Measurements from ENCODE around the gene MS4A6A. TPM values are rescaled to one million over a fixed set of nuclear protein-coding genes. Genes with fewer than 3 reads are reported as not detected.
"Not testable (repeated sequence)": the region's sequence is repeated elsewhere in the genome, so short reads cannot be mapped to it uniquely, and the experiment has no call there.

The MS4A6A gene
- polyA plus RNA-seq, 3 donors = 17.0 to 21.0 (median 17.5) TPM

DNA sequence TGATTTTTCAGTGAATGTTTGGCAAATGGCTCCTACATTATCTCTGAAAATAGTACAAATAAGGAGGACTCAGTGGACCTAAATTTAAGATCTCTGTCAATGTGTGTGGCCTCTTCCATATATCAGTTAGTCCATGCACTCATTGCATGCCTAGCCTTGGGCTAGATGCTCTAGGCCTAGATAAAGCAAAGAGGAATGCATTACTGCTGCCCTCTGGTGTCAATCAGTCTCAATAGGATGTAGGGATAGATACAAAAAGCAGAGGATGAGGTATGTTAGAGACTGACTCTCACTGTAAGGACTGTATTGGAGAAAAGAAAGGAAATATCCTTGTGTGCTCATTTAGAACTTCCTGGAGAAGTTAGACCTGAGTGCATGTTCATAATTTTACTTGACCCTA, 52.4 kb downstream of the MS4A6A start:
- no peak for DNase-seq (ENCODE audit: low read depth in 3 of 3, low spot score in 2 of 3)

DNA sequence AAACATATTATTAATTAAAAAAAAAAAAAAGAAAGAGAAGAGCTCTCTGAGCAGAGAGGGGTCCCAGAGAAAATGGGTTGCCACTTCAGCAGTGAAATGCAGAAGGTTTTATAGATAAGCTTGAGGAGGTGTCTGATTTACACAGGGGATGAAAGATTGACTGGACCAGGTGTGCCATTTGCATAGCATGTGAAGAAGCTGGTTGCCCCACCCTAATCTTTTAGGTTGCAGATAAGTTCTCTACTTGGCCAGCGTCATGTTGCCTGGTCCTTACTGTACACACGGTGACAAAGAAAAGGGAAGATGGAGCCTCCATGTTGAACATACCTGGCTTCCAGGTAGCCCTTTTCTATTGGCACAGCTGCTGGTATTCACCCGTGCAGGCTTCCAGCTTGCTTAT, 53.0 kb downstream of the MS4A6A start:
- no peak for DNase-seq (ENCODE audit: low read depth in 3 of 3, low spot score in 2 of 3)

DNA sequence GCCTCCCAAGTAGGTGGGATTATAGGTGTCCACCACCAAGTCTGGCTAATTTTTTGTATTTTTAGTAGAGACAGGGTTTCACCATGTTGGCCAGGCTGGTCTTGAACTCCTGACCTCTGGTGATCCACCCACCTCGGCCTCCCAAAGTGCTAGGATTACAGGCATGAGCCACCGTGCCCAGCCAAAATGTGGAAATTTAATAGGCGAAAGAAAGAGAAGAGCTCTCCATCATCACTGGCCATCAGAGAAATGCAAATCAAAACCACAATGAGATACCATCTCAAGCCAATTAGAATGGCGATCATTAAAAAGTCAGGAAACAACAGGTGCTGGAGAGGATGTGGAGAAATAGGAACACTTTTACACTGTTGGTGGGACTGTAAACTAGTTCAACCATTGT, 54.0 kb downstream of the MS4A6A start:
- not testable (repeated sequence) for DNase-seq (ENCODE audit: low read depth in 3 of 3, low spot score in 2 of 3)

DNA sequence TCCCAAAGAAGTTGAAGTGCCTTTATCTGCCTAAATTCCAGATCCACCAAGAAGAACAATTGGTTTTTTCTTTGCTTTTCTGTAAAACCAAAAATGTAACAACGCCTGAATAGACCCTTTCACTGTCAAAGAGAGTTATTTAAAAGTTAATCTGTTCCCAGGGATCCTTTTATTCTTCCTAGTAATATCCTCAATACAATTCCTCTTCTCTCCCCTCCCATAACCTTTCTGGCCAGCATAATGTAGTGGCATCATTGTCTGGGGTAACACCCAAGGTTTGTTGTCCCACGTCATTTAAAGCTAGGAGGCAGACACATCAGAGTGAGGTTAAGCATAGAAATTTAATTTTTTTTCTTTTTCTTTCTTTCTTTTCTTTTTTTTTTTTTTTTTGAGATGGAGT, 54.5 kb downstream of the MS4A6A start:
- DNase-seq (ENCODE audit: low read depth in 3 of 3, low spot score in 2 of 3) = no peak

DNA sequence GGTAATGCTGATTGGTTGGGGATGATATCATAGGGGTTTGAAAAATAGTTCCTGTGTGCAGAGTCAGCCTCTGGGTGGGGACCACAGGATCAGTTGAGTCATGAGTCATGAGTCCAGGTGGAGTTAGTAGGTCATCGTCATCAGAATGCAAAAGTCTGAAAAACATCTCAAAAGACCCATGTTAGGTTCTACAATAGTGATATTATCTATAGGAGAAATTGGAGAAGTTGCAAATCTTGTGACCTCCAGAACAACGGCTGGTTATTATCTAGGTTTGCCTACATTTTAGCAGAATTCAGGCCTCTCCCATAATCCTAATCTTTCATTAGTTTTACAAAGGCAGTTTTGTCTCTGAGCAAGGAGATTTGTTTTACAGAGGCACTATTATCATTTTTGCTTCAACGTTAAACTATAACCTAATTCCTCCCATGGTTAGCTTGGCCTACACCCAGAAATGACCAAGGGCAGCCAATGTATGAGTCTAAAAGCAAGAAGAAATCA, 55.5 kb downstream of the MS4A6A start:
- no peak for DNase-seq (ENCODE audit: low read depth in 3 of 3, low spot score in 2 of 3)

DNA sequence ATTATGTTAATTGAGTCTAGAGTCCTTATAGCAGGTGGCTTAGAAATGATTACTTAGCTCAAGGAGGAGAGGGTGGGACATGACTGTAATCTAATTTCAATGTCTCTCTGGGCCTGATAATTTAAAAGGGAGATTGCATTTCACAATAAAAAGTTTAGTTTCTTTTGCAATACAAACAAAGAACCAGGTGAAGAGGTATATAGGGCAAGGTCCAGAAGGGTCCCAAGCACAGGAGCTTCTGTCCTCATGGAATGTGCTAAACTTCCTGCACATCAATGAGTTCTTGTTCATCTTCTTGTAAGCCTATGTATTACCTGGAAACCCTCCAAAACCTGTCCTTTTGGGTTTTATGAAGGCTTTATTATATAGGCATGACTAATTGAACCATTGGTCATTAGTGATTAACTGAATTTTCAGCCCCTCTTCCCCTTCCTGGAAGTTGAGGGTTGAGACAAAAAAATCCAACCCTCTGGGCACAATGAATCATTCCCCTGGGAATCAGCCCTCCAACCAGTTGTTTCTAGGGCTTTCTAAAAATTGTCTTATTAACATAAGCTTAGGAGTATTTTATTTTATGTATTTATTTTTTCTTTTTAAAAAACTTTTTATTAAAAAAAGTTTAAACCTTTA, 56.8 kb downstream of the MS4A6A start:
- DNase-seq (ENCODE audit: low read depth in 3 of 3, low spot score in 2 of 3) = no peak

DNA sequence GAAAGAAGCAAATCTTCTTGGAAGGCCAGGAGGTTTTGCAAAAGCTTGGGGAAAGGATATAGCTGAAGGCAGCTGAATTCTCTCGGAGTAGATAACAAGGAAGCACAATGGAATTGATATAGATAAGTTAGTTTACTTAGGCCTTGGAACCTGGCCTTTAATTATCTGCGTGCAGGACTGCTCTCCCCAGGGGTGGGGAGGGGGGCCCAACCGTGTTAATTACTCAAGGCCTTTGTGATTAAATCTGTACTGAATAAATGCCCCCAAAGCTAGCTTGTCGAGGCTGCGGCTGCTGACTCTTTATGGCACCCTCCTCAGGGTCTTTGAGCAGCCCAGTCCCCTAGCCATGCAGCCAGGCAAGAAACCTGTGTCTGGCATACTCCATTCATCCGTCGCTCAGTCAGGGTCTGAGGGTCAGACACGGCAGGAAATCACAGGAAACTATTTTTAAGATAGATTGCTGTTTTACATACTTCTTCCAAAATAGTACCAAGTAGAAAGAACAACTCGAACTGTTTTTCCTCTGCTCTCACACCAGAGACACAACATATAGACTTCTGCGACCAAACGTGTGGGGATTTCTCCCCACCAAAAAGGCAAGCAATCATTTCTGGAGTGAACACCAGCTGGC, 58.0 kb downstream of the MS4A6A start:
- no peak for DNase-seq (ENCODE audit: low read depth in 3 of 3, low spot score in 2 of 3)

Other genes with a start within 250 kb of the MS4A6A start
- under 1 TPM; 0.16 to 0.19 (median 0.18) TPM for gene OOSP1, start 244.7 kb downstream of the MS4A6A start, polyA plus RNA-seq (ENCODE audit: insufficient read length in 3 of 3)
- under 1 TPM in 1 of 3 donors, not detected in 2; 0.37 TPM for gene OOSP4A, start 219.1 kb downstream of the MS4A6A start, polyA plus RNA-seq (ENCODE audit: insufficient read length in 3 of 3)
- gene OOSP4B, start 165.9 kb downstream of the MS4A6A start, polyA plus RNA-seq (ENCODE audit: insufficient read length in 3 of 3) = not detected
- gene OOSP2, start 142.7 kb downstream of the MS4A6A start, polyA plus RNA-seq (ENCODE audit: insufficient read length in 3 of 3) = not detected
- 1 to 10 TPM in 1 of 3 donors, under 1 TPM in 2; 0.56 to 1.6 (median 0.83) TPM for gene MS4A3, start 126.4 kb downstream of the MS4A6A start, polyA plus RNA-seq (ENCODE audit: insufficient read length in 3 of 3)
- gene MS4A2, start 94.4 kb downstream of the MS4A6A start, polyA plus RNA-seq (ENCODE audit: insufficient read length in 3 of 3) = not detected
- gene MS4A4E, start 60.1 kb upstream of the MS4A6A start, polyA plus RNA-seq (ENCODE audit: insufficient read length in 3 of 3) = under 1 TPM; 0.45 to 0.68 (median 0.65) TPM
- 1 to 10 TPM; 4.7 to 7.4 (median 6.6) TPM for gene MS4A4A, start 97.6 kb upstream of the MS4A6A start, polyA plus RNA-seq (ENCODE audit: insufficient read length in 3 of 3)
- gene MS4A6E, start 144.2 kb upstream of the MS4A6A start, polyA plus RNA-seq (ENCODE audit: insufficient read length in 3 of 3) = not detected
- 1 to 10 TPM; 2.4 to 4.7 (median 4.2) TPM for gene MS4A7, start 195.4 kb upstream of the MS4A6A start, polyA plus RNA-seq (ENCODE audit: insufficient read length in 3 of 3)
- under 1 TPM; 0.20 to 0.36 (median 0.24) TPM for gene MS4A14, start 213.4 kb upstream of the MS4A6A start, polyA plus RNA-seq (ENCODE audit: insufficient read length in 3 of 3)
- not detected for gene MS4A5, start 246.5 kb upstream of the MS4A6A start, polyA plus RNA-seq (ENCODE audit: insufficient read length in 3 of 3)

Data from right renal cortex interstitium (tissue), 3 donors.